SHP77 (cell line): ENCODE data around the gene NIPAL4.
"Not testable (repeated sequence)": the region's sequence is repeated elsewhere in the genome, so short reads cannot be mapped to it uniquely, and the experiment has no call there.

Source experiments
- DNase-seq, 2 experiments: peaks; one replicate each; lab custom pipeline; 2025; lab: John Stamatoyannopoulos, UW

Gene NIPAL4

GRCh38 chr5:157463621-157464518 lies 3.9 kb downstream of the NIPAL4 start:
- no peak for DNase-seq

- no peak for DNase-seq
These were observed 4.6 kb downstream of the NIPAL4 start for GRCh38 chr5:157464519-157465171.

- DNase-seq: no peak
These were observed 8.4 kb downstream of the NIPAL4 start for GRCh38 chr5:157468293-157468965.

- DNase-seq: no peak
These were observed 9.1 kb downstream of the NIPAL4 start for GRCh38 chr5:157469073-157469472.

- DNase-seq: no peak
These were observed 9.7 kb downstream of the NIPAL4 start for GRCh38 chr5:157469687-157470086.

GRCh38 chr5:157470631-157471030 lies 10.6 kb downstream of the NIPAL4 start:
- no peak for DNase-seq

GRCh38 chr5:157471709-157472108 lies 11.7 kb downstream of the NIPAL4 start:
- peak in 1 of 2 experiments; percentile 16 for DNase-seq

- DNase-seq: no peak
These were observed 13.6 kb downstream of the NIPAL4 start for GRCh38 chr5:157473383-157474320.

GRCh38 chr5:157475432-157475831 lies 15.4 kb downstream of the NIPAL4 start:
- DNase-seq: no peak

GRCh38 chr5:157476702-157477408 lies 16.8 kb downstream of the NIPAL4 start:
- DNase-seq: peak; percentile 45 to 70

- no peak for DNase-seq
These were observed 17.9 kb downstream of the NIPAL4 start for GRCh38 chr5:157477814-157478494.

GRCh38 chr5:157478726-157479125 lies 18.7 kb downstream of the NIPAL4 start:
- DNase-seq: no peak

GRCh38 chr5:157479166-157479565 lies 19.2 kb downstream of the NIPAL4 start:
- DNase-seq: no peak

GRCh38 chr5:157479612-157480510 lies 19.8 kb downstream of the NIPAL4 start:
- DNase-seq: no peak

GRCh38 chr5:157481265-157481664 lies 21.3 kb downstream of the NIPAL4 start:
- no peak for DNase-seq

GRCh38 chr5:157481666-157482065 lies 21.7 kb downstream of the NIPAL4 start:
- DNase-seq: no peak

GRCh38 chr5:157482702-157483101 lies 22.7 kb downstream of the NIPAL4 start:
- DNase-seq: not testable (repeated sequence)

- DNase-seq: no peak
These were observed 24.8 kb downstream of the NIPAL4 start for GRCh38 chr5:157484768-157485167.

GRCh38 chr5:157485340-157485739 lies 25.3 kb downstream of the NIPAL4 start:
- DNase-seq: no peak
